Natural killer cell (primary cell): ENCODE data around the gene FBXO10. TPM values are rescaled to one million over a fixed set of nuclear protein-coding genes. Genes with fewer than 3 reads are reported as not detected.
"Not testable (repeated sequence)": the region's sequence is repeated elsewhere in the genome, so short reads cannot be mapped to it uniquely, and the experiment has no call there.

ENCODE experiments used
- ATAC-seq, 3 donors: fragments of 150-1000 bp in 2 of 3; fragments of 200-7000 bp in 1 of 3; cut with Tn5 transposase; 1 replicate in 1 of 3; 2 replicates in 2 of 3; pipeline ENCODE4 v1.10.0; 2021; ENCODE audit warnings: mild to moderate bottlenecking in 2 of 3, moderate library complexity in 2 of 3
- DNase-seq, 2 donors: peaks; one replicate each; pipeline versions ENCODE4 v3.0.0 to v3.0.0-alpha.2; 2013 to 2021; ENCODE audit warnings: mixed read lengths in 1 of 2
- H3K27ac ChIP-seq: one replicate; pipeline ENCODE4 v1.5.1; 2013; ENCODE audit warnings: mild to moderate bottlenecking, low read length
- H3K27me3 ChIP-seq: one replicate; pipeline ENCODE4 v1.6.1; 2013; ENCODE audit warnings: low read length; ENCODE audit not compliant: control insufficient read depth, insufficient read depth
- H3K36me3 ChIP-seq: one replicate; pipeline ENCODE4 v1.6.1; 2013; ENCODE audit warnings: low read length; ENCODE audit not compliant: control insufficient read depth, insufficient read depth
- H3K4me1 ChIP-seq: one replicate; pipeline ENCODE4 v1.6.1; 2013; ENCODE audit warnings: low read length; ENCODE audit not compliant: control insufficient read depth, insufficient read depth
- H3K4me3 ChIP-seq: one replicate; pipeline ENCODE4 v1.5.1; 2013; ENCODE audit warnings: low read length
- H3K9me3 ChIP-seq: one replicate; pipeline ENCODE4 v1.6.1; 2013; ENCODE audit warnings: low read length; ENCODE audit not compliant: control insufficient read depth, insufficient read depth
- H3K27ac Mint-ChIP-seq, 2 donors: one replicate each; pipeline ENCODE4 v1.8.0; 2022; ENCODE audit warnings: mild to moderate bottlenecking in 2 of 2, mixed read lengths in 2 of 2, moderate library complexity in 1 of 2
- H3K27me3 Mint-ChIP-seq, 2 donors: one replicate each; pipeline ENCODE4 v1.8.0; 2022; ENCODE audit warnings: low read depth in 2 of 2, mixed read lengths in 2 of 2
- H3K36me3 Mint-ChIP-seq: one replicate; pipeline ENCODE4 v1.8.0; 2022; ENCODE audit warnings: mixed read lengths
- H3K4me1 Mint-ChIP-seq, 2 donors: one replicate each; pipeline ENCODE4 v1.8.0; 2022; ENCODE audit warnings: mixed read lengths in 2 of 2
- H3K4me3 Mint-ChIP-seq: one replicate; pipeline ENCODE4 v1.8.0; 2022; ENCODE audit warnings: mild to moderate bottlenecking, moderate library complexity, mixed read lengths
- H3K9me3 Mint-ChIP-seq, 2 donors: one replicate each; pipeline ENCODE4 v1.8.0; 2022; ENCODE audit warnings: mixed read lengths in 2 of 2
- CTCF ChIP-seq: fragments of 200-600 bp; IDR thresholded peaks from one replicate; pipeline ENCODE4 v1.8.0; 2022; ENCODE audit warnings: antibody characterized with exemption
- WGBS: methylation state at CpG from one replicate; pipeline ENCODE4 v1.1.7; 2013; ENCODE audit warnings: missing lambda C conversion rate; ENCODE audit not compliant: insufficient coverage; 5-methylcytosine and 5-hydroxymethylcytosine counted together
- intact Hi-C: fragments of 100-400 bp; cut with micrococcal nuclease; formaldehyde crosslinking; loops from one replicate; pipeline ENCODE4 v1.14.2; 2022
- total RNA-seq, 4 donors: library from RNA; stranded (reverse); fragments of 120-200 nt in 1 of 4; gene quantifications; one replicate each; pipeline versions ENCODE4 v1.2.3 to v1.2.4, GENCODE V29; 2013 to 2022

The FBXO10 gene
- total RNA-seq, 3 donors from 2014 or later (not counting 1 experiment from before 2014, with no cell fraction given), result 1.7 to 2.2 (median 2.1) TPM

DNA sequence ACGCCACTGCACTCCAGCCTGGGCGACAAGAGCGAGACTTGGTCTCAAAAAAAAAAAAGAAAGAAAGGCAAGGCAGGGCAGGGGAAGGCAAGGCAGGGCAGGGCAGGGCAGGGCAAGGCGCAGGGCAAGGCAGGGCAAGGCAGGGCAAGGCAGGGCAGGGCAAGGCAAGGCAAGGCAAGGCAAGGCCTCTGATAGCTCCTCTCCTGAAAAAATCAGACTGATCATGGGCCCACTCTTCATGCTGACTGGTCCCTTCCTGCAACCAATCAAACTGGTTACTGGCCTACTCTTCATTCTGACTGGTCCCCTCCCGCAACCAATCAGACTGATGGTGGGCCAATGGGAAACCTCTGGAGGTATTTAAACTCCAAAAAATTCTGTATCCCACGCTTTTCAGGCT is 107.6 kb downstream of the FBXO10 start:
- Histone ChIP-seq H3K27me3 (no peaks in the 10 kb centered on the region), H3K4me3 (no peak overlapping the region), H3K9me3 (no peaks in the 10 kb centered on the region), H3K4me1 (peaks cover 15% of the 10 kb centered on the region), H3K36me3 (no peaks in the 10 kb centered on the region), H3K27ac (no peak overlapping the region)
- Mint-ChIP-seq H3K27ac (no peak overlapping the region), H3K4me1 (peaks cover 17 to 36% of the 10 kb centered on the region in 2 donors), H3K9me3 (no peaks in the 10 kb centered on the region), H3K4me3 (no peak overlapping the region), H3K27me3 (no peaks in the 10 kb centered on the region), H3K36me3 (no peaks in the 10 kb centered on the region)
- DNase-seq (no peak), ATAC-seq (no peak)
- no peak for TF ChIP-seq CTCF
- WGBS, result 97% methylated on average over 6 of the region's 6 CpGs
- intact Hi-C loops, result no loop called here

DNA sequence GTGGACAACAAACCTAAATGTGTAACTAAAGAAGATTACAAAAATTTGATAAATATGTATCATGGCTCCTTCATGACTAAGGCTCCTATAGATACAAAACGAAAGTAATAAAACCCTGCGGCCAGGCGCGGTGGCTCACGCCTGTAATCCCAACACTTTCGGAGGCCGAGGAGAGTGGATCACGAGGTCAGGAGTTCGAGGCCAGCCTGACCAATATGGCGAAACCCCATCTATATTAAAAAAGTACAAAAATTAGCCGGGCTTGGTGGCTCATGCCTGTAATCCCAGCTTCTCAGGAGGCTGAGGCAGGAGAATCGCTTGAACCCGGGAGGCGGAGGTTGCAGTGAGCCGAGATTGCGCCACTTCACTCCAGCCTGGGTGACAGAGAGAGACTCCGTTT is 108.7 kb downstream of the FBXO10 start:
- H3K36me3 Mint-ChIP-seq, intact Hi-C loops, H3K9me3 Mint-ChIP-seq, H3K27ac Mint-ChIP-seq, H3K36me3 ChIP-seq, DNase-seq, H3K4me3 ChIP-seq, H3K27me3 ChIP-seq, H3K9me3 ChIP-seq, H3K27me3 Mint-ChIP-seq, H3K4me3 Mint-ChIP-seq, H3K27ac ChIP-seq, ATAC-seq: not testable (repeated sequence)
- peaks cover 27 to 47% of the 10 kb centered on the region in 2 donors for H3K4me1 Mint-ChIP-seq
- H3K4me1 ChIP-seq, result peaks cover 15% of the 10 kb centered on the region
- 96% methylated on average over 14 of the region's 17 CpGs for WGBS

DNA sequence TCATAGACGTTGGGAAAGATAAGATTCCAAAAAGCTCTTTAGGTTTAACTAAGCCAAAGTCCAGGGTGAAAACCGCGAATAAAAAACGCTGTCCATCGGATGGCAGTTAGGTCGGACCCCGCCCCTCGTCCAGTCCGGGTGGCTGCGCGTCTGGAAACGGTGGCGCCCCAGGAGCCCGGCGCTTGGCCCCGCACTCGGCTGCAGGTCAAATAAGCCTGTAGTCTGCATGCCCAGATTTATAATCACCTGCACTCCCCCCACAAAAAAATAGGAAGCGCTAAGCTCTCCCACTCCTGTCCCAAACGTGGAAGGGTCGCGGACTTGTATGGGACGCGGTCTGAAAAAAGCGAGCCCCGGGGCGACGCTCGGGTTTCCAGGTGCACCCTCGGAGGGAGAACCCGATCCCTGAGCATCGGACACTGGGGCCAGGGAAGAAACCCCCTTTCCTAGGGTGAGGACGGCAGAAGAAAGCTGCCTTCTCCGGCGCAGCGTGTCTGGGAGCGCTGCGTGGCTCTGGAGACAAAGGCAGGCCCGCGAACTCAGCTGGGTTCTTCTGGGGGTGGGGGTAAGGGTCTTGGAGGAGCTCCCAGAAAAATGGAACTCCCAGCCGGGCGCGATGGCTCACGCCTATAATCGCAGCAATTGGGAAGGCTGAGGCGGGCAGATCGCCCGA is 110.0 kb downstream of the FBXO10 start:
- no peaks in the 10 kb centered on the region for H3K36me3 Mint-ChIP-seq
- ATAC-seq, result no peak

More for the DNA sequence above, 110.0 kb downstream of the FBXO10 start:
- Histone ChIP-seq H3K9me3 (no peaks in the 10 kb centered on the region), H3K27ac (peak overlapping the region; percentile 98), H3K27me3 (no peaks in the 10 kb centered on the region), H3K4me3 (peak overlapping the region; percentile 94), H3K4me1 (peaks cover 15% of the 10 kb centered on the region), H3K36me3 (no peaks in the 10 kb centered on the region)
- DNase-seq, result peak; percentile 20 to 54
- WGBS, result under 1% methylated on average over 47 of the region's 47 CpGs
- peak overlapping the region; percentile 92 for H3K4me3 Mint-ChIP-seq
- H3K27ac Mint-ChIP-seq, result peak overlapping the region; percentile 94 to 96
- intact Hi-C loops, result no loop called here
- no peaks in the 10 kb centered on the region for H3K27me3 Mint-ChIP-seq
- H3K9me3 Mint-ChIP-seq, result no peaks in the 10 kb centered on the region
- no peak for TF ChIP-seq CTCF
- peaks cover 26 to 44% of the 10 kb centered on the region in 2 donors for H3K4me1 Mint-ChIP-seq
